ENCODE results near the gene PDCD7.
"Not testable (repeated sequence)": the region's sequence is repeated elsewhere in the genome, so short reads cannot be mapped to it uniquely, and the experiment has no call there.

PDCD7 gene

GRCh38 chr15:65074946-65075345 is 58.7 kb downstream of the PDCD7 start:
- not testable (repeated sequence) for DNase-seq (ENCODE audit: low spot score)

GRCh38 chr15:65072617-65073016 is 61.0 kb downstream of the PDCD7 start:
- no peak for DNase-seq (ENCODE audit: low spot score)

GRCh38 chr15:65072027-65072426 is 61.6 kb downstream of the PDCD7 start:
- DNase-seq (ENCODE audit: low spot score), result no peak

- DNase-seq (ENCODE audit: low spot score), result no peak
Measured at GRCh38 chr15:65071381-65071811, 62.2 kb downstream of the PDCD7 start.

- DNase-seq (ENCODE audit: low spot score), result no peak
Measured at GRCh38 chr15:65069779-65070546, 63.6 kb downstream of the PDCD7 start.

GRCh38 chr15:65069179-65069578 is 64.4 kb downstream of the PDCD7 start:
- DNase-seq (ENCODE audit: low spot score), result no peak

- no peak for DNase-seq (ENCODE audit: low spot score)
Measured at GRCh38 chr15:65068403-65068788, 65.2 kb downstream of the PDCD7 start.

GRCh38 chr15:65067645-65068402 is 65.8 kb downstream of the PDCD7 start, which contains the start of gene RASL12:
TSS of gene RASL12 (minus strand) at chr15:65067991. CDS start at chr15:65067835, 156 bp downstream.
- DNase-seq (ENCODE audit: low spot score), result no peak

Measured in CD4-positive, alpha-beta T cell treated with Interleukin-6 at 100 ng/mL for 8 hours (primary cell).